ENCODE data around the gene SDK1. TPM values are rescaled to one million over a fixed set of nuclear protein-coding genes. Genes with fewer than 3 reads are reported as not detected.

SDK1 gene
- total and polyA plus RNA-seq, 7 donors = 0.31 to 2.4 (median 1.3) TPM

- no peaks in the 10 kb centered on the region for H3K4me1 ChIP-seq
- WGBS, 3 donors = 51 to 55% (median 54%) methylated on average over 3 of the region's 3 CpGs
- intact Hi-C loops (cut with DNase I) = no loop called here
- H3K9me3 ChIP-seq = no peaks in the 10 kb centered on the region
- TF ChIP-seq CTCF (IDR thresholded peaks at IDR 0.05) = no peak
- H3K27me3 ChIP-seq (ENCODE audit: insufficient read depth in 3 of 3, low read length in 2 of 3) = peaks cover 0 to 9% (median 0%) of the 10 kb centered on the region in 3 donors
- no peaks in the 10 kb centered on the region for H3K36me3 ChIP-seq (ENCODE audit: insufficient read depth in 1 of 2, low read depth in 1 of 2)
- no peak overlapping the region for H3K4me3 ChIP-seq
- DNase-seq = no peak
- ATAC-seq = no peak
- no peak overlapping the region for H3K27ac ChIP-seq
Measured at GRCh38 chr7:3453398-3453797, 152.3 kb downstream of the SDK1 start.

- intact Hi-C loops (cut with DNase I) = no loop called here
- Histone ChIP-seq H3K27me3 (ENCODE audit: insufficient read depth in 3 of 3, low read length in 2 of 3) (peaks cover 0 to 2% (median 0%) of the 10 kb centered on the region in 3 donors), H3K4me1 (no peaks in the 10 kb centered on the region), H3K36me3 (ENCODE audit: insufficient read depth in 1 of 2, low read depth in 1 of 2) (no peaks in the 10 kb centered on the region), H3K4me3 (no peak overlapping the region), H3K9me3 (no peaks in the 10 kb centered on the region), H3K27ac (no peak overlapping the region)
- no peak for TF ChIP-seq CTCF (IDR thresholded peaks at IDR 0.05)
- DNase-seq (no peak), ATAC-seq (no peak)
- 92 to 96% (median 94%) methylated on average over 1 of the region's 1 CpG for WGBS, 3 donors
Measured at GRCh38 chr7:3455806-3456595, 154.9 kb downstream of the SDK1 start.

DNA sequence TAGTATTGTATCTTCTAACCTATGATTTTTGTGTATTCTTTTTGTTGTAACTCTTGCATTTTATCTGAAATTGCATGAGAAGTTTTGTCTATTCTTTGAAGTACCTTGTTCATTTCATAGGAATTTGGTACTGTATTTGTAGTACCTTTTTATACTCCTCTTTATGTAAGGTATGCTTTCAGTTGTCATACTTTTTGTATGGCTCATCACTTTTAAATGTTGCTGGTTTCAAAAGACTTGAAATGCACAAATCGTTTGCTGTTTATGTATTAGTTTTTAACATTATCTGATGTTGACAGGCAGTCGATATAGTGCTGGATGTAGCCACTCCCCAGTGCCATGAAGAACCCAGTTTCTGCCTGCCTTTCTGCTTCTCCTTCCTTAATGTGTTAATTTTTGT, 158.1 kb downstream of the SDK1 start:
- no peaks in the 10 kb centered on the region for H3K36me3 ChIP-seq (ENCODE audit: insufficient read depth in 1 of 2, low read depth in 1 of 2)
- ATAC-seq = no peak
- peaks cover 0 to 2% (median 0%) of the 10 kb centered on the region in 3 donors for H3K27me3 ChIP-seq (ENCODE audit: insufficient read depth in 3 of 3, low read length in 2 of 3)
- DNase-seq = no peak
- no peak for TF ChIP-seq CTCF (IDR thresholded peaks at IDR 0.05)
- H3K27ac ChIP-seq = no peak overlapping the region
- no peaks in the 10 kb centered on the region for H3K9me3 ChIP-seq
- H3K4me1 ChIP-seq = no peaks in the 10 kb centered on the region
- intact Hi-C loops (cut with DNase I) = no loop called here
- WGBS, 3 donors = 88 to 90% (median 88%) methylated on average over 2 of the region's 2 CpGs
- no peak overlapping the region for H3K4me3 ChIP-seq

- WGBS, 3 donors = 91 to 93% (median 92%) methylated on average over 8 of the region's 8 CpGs
- H3K4me1 ChIP-seq = no peaks in the 10 kb centered on the region
Measured at GRCh38 chr7:3461923-3462322, 160.9 kb downstream of the SDK1 start.

More at GRCh38 chr7:3461923-3462322, 160.9 kb downstream of the SDK1 start:
- peaks cover 0 to 2% (median 0%) of the 10 kb centered on the region in 3 donors for H3K27me3 ChIP-seq (ENCODE audit: insufficient read depth in 3 of 3, low read length in 2 of 3)
- no peak for ATAC-seq
- H3K9me3 ChIP-seq = no peaks in the 10 kb centered on the region
- no peak for DNase-seq
- H3K36me3 ChIP-seq (ENCODE audit: insufficient read depth in 1 of 2, low read depth in 1 of 2) = no peaks in the 10 kb centered on the region
- H3K27ac ChIP-seq = no peak overlapping the region
- no peak overlapping the region for H3K4me3 ChIP-seq
- no peak for TF ChIP-seq CTCF (IDR thresholded peaks at IDR 0.05)
- intact Hi-C loops (cut with DNase I) = no loop called here

Data from psoas muscle (tissue), 8 donors.